GM12892 (cell line): ENCODE results near the gene DAG1.

Source experiments
- POLR2A ChIP-seq: IDR thresholded peaks from 2 replicates; pipeline ENCODE4 v1.6.1; 2011; ENCODE audit warnings: low read depth, low read length, control low read depth
- POLR2AphosphoS5 ChIP-seq: IDR thresholded peaks from 2 replicates; pipeline ENCODE4 v1.6.1; 2011; ENCODE audit warnings: low read depth, low read length, control low read depth

DNA sequence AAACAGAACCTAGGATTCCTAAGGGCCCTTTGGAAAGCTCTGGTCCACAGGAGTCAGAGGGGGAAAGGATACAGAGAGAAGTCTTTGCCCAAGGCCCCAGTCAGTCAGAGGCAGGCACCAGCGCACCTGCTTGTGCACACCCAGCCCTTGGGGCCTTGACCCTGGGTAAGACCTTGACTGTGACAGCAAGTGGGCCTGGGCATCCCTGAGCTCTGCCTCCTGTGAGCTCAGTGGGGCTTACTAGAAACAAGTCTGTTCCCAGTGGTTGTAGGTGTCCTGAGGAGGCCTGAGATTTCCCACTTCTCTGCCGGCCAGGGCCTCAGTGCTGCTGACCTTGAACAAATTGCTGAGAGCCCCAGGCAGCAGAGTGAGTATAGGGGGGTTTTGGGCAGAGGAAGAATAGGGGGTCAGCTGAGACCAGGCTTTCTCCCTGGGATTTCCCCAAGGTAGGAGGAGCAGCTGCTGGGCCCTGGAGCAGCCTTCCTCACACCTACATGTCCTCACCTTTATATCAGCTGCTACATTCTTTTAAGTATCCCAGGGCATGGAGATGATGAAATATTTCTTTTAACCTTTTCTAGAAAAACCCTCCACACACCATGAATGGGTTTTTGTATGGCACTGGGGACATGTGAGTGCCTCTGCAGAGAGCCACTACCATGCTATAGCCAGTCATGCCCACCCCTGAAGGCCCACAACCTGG lies 9.7 kb upstream of the DAG1 start:
- TF ChIP-seq POLR2AphosphoS5: no peak
- no peak for TF ChIP-seq POLR2A
